ENCODE results near the gene PSMD8. TPM values are rescaled to one million over a fixed set of nuclear protein-coding genes. Genes with fewer than 3 reads are reported as not detected.

The PSMD8 gene
- polyA plus RNA-seq = 100 to 1,000 TPM; 133 to 182 (median 148) TPM
- long read RNA-seq, donor 1, transcript PSMD8-208 (6 exons, 771 nt) = minor isoform, 9 of 199 reads
- long read RNA-seq, donor 1, transcript PSMD8-201 (7 exons, 1,553 nt) = major isoform, 133 of 199 reads
- long read RNA-seq, donor 1, partial matches to known transcripts = 57 of 199 reads
- long read RNA-seq, donor 1, other reads (novel, unspliced or antisense) = 0 of 199 reads
- long read RNA-seq, donor 2, transcript PSMD8-201 (7 exons, 1,553 nt) = major isoform, 46 of 49 reads
- long read RNA-seq, donor 2, partial matches to known transcripts = 0 of 49 reads
- long read RNA-seq, donor 2, other reads (novel, unspliced or antisense) = 0 of 49 reads
- long read RNA-seq, donor 3, transcript PSMD8-201 (7 exons, 1,553 nt) = major isoform, 40 of 58 reads
- long read RNA-seq, donor 3, partial matches to known transcripts = 16 of 58 reads
- long read RNA-seq, donor 3, other reads (novel, unspliced or antisense) = 0 of 58 reads
- long read RNA-seq, donor 4, partial matches to known transcripts = 0 of 2 reads
- long read RNA-seq, donor 4, other reads (novel, unspliced or antisense) = 0 of 2 reads
- long read RNA-seq, donor 5, transcript PSMD8-201 (7 exons, 1,553 nt) = major isoform, 26 of 53 reads
- long read RNA-seq, donor 5, partial matches to known transcripts = 23 of 53 reads
- long read RNA-seq, donor 5, other reads (novel, unspliced or antisense) = 0 of 53 reads
- long read RNA-seq, donor 6, transcript PSMD8-201 (7 exons, 1,553 nt) = major isoform, 57 of 84 reads
- long read RNA-seq, donor 6, partial matches to known transcripts = 23 of 84 reads
- long read RNA-seq, donor 6, other reads (novel, unspliced or antisense) = 0 of 84 reads
- long read RNA-seq, donor 7, transcript PSMD8-208 (6 exons, 771 nt) = minor isoform, 8 of 191 reads
- long read RNA-seq, donor 7, transcript PSMD8-201 (7 exons, 1,553 nt) = major isoform, 129 of 191 reads
- long read RNA-seq, donor 7, partial matches to known transcripts = 53 of 191 reads
- long read RNA-seq, donor 7, other reads (novel, unspliced or antisense) = 0 of 191 reads
- long read RNA-seq, donor 8, transcript PSMD8-201 (7 exons, 1,553 nt) = major isoform, 9 of 10 reads
- long read RNA-seq, donor 8, partial matches to known transcripts = 0 of 10 reads
- long read RNA-seq, donor 8, other reads (novel, unspliced or antisense) = 0 of 10 reads
- long read RNA-seq, donor 9, transcript PSMD8-201 (7 exons, 1,553 nt) = major isoform, 17 of 19 reads
- long read RNA-seq, donor 9, partial matches to known transcripts = 0 of 19 reads
- long read RNA-seq, donor 9, other reads (novel, unspliced or antisense) = 0 of 19 reads
- long read RNA-seq, donor 10, transcript PSMD8-201 (7 exons, 1,553 nt) = major isoform, 72 of 91 reads
- long read RNA-seq, donor 10, transcript PSMD8-208 (6 exons, 771 nt) = minor isoform, 7 of 91 reads
- long read RNA-seq, donor 10, partial matches to known transcripts = 11 of 91 reads
- long read RNA-seq, donor 10, other reads (novel, unspliced or antisense) = 0 of 91 reads

DNA sequence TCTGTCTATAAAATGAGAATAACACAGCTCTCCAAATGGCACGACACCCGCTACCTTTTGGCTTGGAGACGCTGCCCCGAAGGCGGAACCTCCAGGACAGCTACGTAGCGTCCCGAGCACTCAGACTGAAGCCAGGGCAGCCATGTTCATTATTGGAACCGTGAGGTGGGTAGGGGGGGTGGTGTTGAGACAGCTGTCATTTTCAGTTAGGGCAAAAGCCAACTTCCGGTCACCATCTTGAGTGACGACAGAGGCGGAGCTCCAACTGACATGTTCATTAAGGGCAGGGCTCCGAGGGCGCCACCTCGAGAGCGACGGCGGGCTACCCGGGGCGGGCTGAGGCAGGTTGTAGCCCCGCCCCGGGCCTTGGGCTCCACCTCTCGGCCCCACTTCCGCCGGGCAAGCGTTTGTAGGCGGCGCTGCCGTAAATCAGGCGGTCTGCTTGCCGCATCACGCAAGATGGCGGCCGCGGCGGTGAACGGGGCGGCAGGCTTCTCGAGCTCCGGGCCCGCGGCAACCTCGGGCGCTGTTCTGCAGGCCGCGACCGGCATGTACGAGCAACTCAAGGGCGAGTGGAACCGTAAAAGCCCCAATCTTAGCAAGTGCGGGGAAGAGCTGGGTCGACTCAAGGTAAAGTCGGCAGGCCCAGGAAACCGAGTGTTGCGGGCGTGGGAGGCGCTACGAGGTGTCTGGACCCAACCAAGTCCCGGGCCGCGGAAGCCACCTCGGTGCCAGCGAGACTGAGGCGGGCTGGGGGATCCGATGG, at the start of gene PSMD8:
Gene PSMD8, plus strand, starts transcription at position 240 of the 766 bp plus-strand sequence. Its CDS starts 31 bp downstream, at position 271.
- 0% methylated on average over 65 of the region's 65 CpGs for WGBS, 3 donors
- Histone ChIP-seq H3K4me1 (ENCODE audit: control insufficient read depth in 3 of 3, insufficient read depth in 2 of 3, low read depth in 1 of 3, low read length in 2 of 3) (peaks cover 0 to 14% (median 5%) of the 10 kb centered on the region in 3 donors), H3K36me3 (ENCODE audit: control insufficient read depth in 3 of 3, insufficient read depth in 2 of 3, low read depth in 1 of 3, low read length in 3 of 3) (peaks cover 3 to 34% (median 5%) of the 10 kb centered on the region in 3 donors), H3K27ac (ENCODE audit: low read depth in 1 of 3, low read length in 2 of 3) (peak within 1 kb of the TSS; percentile 86 to 95 (median 90)), H3K4me3 (ENCODE audit: low read depth in 1 of 3, low read length in 3 of 3) (peak within 1 kb of the TSS; percentile 86 to 99 (median 90)), H3K9me3 (ENCODE audit: control insufficient read depth in 2 of 2, insufficient read depth in 1 of 2, low read depth in 1 of 2, low read length in 1 of 2) (no peaks in the 10 kb centered on the region), H3K27me3 (ENCODE audit: control insufficient read depth in 3 of 3, insufficient read depth in 3 of 3, low read length in 3 of 3) (no peaks in the 10 kb centered on the region)
- DNase-seq (peak; percentile 100), FAIRE-seq (no peak)

DNA sequence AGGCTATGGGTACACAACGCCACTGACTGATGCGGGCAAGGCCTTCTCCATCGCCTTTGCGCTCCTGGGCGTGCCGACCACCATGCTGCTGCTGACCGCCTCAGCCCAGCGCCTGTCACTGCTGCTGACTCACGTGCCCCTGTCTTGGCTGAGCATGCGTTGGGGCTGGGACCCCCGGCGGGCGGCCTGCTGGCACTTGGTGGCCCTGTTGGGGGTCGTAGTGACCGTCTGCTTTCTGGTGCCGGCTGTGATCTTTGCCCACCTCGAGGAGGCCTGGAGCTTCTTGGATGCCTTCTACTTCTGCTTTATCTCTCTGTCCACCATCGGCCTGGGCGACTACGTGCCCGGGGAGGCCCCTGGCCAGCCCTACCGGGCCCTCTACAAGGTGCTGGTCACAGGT, 47.8 kb upstream of the PSMD8 start:
- H3K27ac ChIP-seq (ENCODE audit: low read depth in 1 of 3, low read length in 2 of 3) = no peak overlapping the region
- no peaks in the 10 kb centered on the region for H3K4me1 ChIP-seq (ENCODE audit: control insufficient read depth in 3 of 3, insufficient read depth in 2 of 3, low read depth in 1 of 3, low read length in 2 of 3)
- H3K9me3 ChIP-seq (ENCODE audit: control insufficient read depth in 2 of 2, insufficient read depth in 1 of 2, low read depth in 1 of 2, low read length in 1 of 2) = no peaks in the 10 kb centered on the region
- H3K27me3 ChIP-seq (ENCODE audit: control insufficient read depth in 3 of 3, insufficient read depth in 3 of 3, low read length in 3 of 3) = no peaks in the 10 kb centered on the region
- FAIRE-seq (no peak), DNase-seq (no peak)
- H3K4me3 ChIP-seq (ENCODE audit: low read depth in 1 of 3, low read length in 3 of 3) = no peak overlapping the region
- WGBS, 3 donors = 93 to 96% (median 95%) methylated on average over 22 of the region's 22 CpGs
- H3K36me3 ChIP-seq (ENCODE audit: control insufficient read depth in 3 of 3, insufficient read depth in 2 of 3, low read depth in 1 of 3, low read length in 3 of 3) = peaks cover 3 to 21% (median 11%) of the 10 kb centered on the region in 3 donors

DNA sequence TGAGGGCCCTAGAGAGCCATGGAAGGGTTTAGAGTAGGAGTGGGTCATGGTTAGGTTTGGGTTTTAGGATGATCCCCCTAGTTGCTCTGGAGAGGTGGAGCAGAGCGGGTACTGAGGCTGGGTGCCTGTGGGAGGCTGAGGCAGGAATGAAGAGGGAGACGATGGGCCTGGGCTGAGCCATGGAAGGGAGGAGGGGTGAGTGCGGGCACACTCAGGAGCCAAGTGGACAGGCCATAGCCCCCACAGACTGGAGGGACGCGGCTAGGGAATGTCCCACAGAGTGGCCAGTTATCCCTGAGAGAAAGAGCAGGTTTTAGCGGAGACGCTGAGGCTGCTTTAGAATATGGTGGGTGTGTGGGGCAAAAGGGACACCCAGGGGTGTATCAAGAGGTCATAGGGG, 44.7 kb upstream of the PSMD8 start:
- FAIRE-seq (no peak), DNase-seq (no peak)
- Histone ChIP-seq H3K4me1 (ENCODE audit: control insufficient read depth in 3 of 3, insufficient read depth in 2 of 3, low read depth in 1 of 3, low read length in 2 of 3) (no peaks in the 10 kb centered on the region), H3K27ac (ENCODE audit: low read depth in 1 of 3, low read length in 2 of 3) (no peak overlapping the region), H3K36me3 (ENCODE audit: control insufficient read depth in 3 of 3, insufficient read depth in 2 of 3, low read depth in 1 of 3, low read length in 3 of 3) (peaks cover 3 to 16% (median 11%) of the 10 kb centered on the region in 3 donors), H3K27me3 (ENCODE audit: control insufficient read depth in 3 of 3, insufficient read depth in 3 of 3, low read length in 3 of 3) (no peaks in the 10 kb centered on the region), H3K9me3 (ENCODE audit: control insufficient read depth in 2 of 2, insufficient read depth in 1 of 2, low read depth in 1 of 2, low read length in 1 of 2) (no peaks in the 10 kb centered on the region), H3K4me3 (ENCODE audit: low read depth in 1 of 3, low read length in 3 of 3) (no peak overlapping the region)
- 94 to 98% (median 98%) methylated on average over 7 of the region's 7 CpGs for WGBS, 3 donors

DNA sequence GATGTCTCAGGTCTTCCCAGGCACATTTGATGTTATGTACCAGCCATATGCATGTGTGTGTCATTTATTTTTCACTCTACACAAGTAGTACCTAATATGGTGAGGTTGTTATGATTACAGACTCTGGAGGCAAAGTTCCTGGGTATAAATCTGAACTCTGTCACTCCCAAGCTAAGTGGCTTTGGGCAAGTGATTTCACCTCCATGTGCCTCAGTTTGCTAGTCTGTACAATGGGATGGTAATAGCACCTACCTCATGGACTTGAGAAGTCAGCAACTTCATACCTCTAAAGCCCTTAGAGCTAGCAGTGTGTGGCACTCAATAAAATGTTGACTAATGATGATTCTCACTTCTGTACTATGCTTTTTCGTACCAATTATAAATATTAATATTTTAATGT, 42.6 kb upstream of the PSMD8 start:
- no peaks in the 10 kb centered on the region for H3K9me3 ChIP-seq (ENCODE audit: control insufficient read depth in 2 of 2, insufficient read depth in 1 of 2, low read depth in 1 of 2, low read length in 1 of 2)

DNA sequence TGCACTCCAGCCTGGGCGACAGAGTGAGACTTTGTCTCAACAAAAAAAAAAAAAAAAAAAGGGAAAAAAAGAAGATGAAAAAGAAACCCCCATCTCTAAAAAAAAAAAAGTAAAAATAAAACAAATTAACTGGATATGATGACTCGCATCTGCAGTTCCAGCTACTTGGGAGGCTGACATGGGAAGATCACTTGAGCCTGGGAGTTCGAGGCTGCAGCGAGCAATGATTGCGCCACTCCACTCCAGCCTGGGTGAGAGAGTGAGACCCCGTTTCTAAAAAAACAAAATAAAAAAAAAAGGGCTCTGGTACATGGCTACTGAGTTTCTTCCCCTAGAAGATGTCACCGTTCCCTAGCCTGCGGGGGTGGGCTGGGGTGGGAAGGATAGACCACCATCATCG, 41.1 kb upstream of the PSMD8 start:
- FAIRE-seq = no peak
- Histone ChIP-seq H3K4me3 (ENCODE audit: low read depth in 1 of 3, low read length in 3 of 3) (no peak overlapping the region), H3K27ac (ENCODE audit: low read depth in 1 of 3, low read length in 2 of 3) (no peak overlapping the region), H3K27me3 (ENCODE audit: control insufficient read depth in 3 of 3, insufficient read depth in 3 of 3, low read length in 3 of 3) (no peaks in the 10 kb centered on the region), H3K4me1 (ENCODE audit: control insufficient read depth in 3 of 3, insufficient read depth in 2 of 3, low read depth in 1 of 3, low read length in 2 of 3) (peaks cover 0 to 7% (median 0%) of the 10 kb centered on the region in 3 donors), H3K36me3 (ENCODE audit: control insufficient read depth in 3 of 3, insufficient read depth in 2 of 3, low read depth in 1 of 3, low read length in 3 of 3) (no peaks in the 10 kb centered on the region), H3K9me3 (ENCODE audit: control insufficient read depth in 2 of 2, insufficient read depth in 1 of 2, low read depth in 1 of 2, low read length in 1 of 2) (no peaks in the 10 kb centered on the region)
- no peak for DNase-seq
- 88 to 90% (median 88%) methylated on average over 9 of the region's 9 CpGs for WGBS, 3 donors

More for the DNA sequence above, 42.6 kb upstream of the PSMD8 start:
- H3K36me3 ChIP-seq (ENCODE audit: control insufficient read depth in 3 of 3, insufficient read depth in 2 of 3, low read depth in 1 of 3, low read length in 3 of 3) = peaks cover 3 to 13% (median 6%) of the 10 kb centered on the region in 3 donors
- no peak overlapping the region for H3K27ac ChIP-seq (ENCODE audit: low read depth in 1 of 3, low read length in 2 of 3)
- no peaks in the 10 kb centered on the region for H3K27me3 ChIP-seq (ENCODE audit: control insufficient read depth in 3 of 3, insufficient read depth in 3 of 3, low read length in 3 of 3)
- no peak for FAIRE-seq
- H3K4me1 ChIP-seq (ENCODE audit: control insufficient read depth in 3 of 3, insufficient read depth in 2 of 3, low read depth in 1 of 3, low read length in 2 of 3) = no peaks in the 10 kb centered on the region
- H3K4me3 ChIP-seq (ENCODE audit: low read depth in 1 of 3, low read length in 3 of 3) = no peak overlapping the region
- DNase-seq = no peak
- 87 to 89% (median 88%) methylated on average over 1 of the region's 1 CpG for WGBS, 3 donors

DNA sequence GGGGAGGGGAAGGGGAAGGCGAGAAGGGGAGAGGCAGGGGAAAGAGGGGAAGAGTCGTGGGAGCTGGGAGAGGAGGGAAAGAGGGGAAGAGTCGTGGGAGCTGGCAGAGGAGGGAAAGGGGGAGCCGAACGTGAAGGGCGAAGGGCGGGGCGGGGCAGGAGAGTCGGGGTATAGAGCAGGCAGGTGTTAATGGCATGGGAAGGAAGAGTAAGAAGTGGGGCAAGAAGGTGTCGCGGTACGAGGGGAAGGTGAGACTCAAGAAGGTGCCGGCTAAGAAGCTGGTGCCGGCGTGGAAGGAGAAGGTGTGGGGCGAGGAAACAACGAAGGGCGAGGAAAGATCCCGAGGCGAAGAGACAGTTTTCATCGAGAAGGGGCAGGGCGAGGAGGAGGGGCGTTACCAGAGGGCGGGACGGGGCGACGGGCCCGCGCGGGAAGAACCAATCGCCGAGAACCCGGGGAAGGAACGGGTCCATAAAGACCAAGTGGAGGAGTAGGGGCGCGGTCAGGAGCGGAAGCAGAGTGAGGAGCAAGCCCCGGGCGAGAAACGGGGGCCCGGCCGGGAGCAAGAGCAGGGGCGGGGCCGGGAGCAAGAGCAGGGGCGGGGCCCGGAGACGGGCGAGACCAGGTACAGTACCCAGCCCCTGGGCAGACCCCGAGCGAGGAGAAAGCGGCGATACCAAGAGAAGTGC, 38.3 kb upstream of the PSMD8 start:
- 0 to 1% (median 1%) methylated on average over 48 to 52 of the region's 52 CpGs for WGBS, 3 donors
- H3K4me3 ChIP-seq (ENCODE audit: low read depth in 1 of 3, low read length in 3 of 3) = peak overlapping the region; percentile 61 to 70 (median 65)
- DNase-seq (peak; percentile 97 to 98), FAIRE-seq (no peak)
- no peaks in the 10 kb centered on the region for H3K27me3 ChIP-seq (ENCODE audit: control insufficient read depth in 3 of 3, insufficient read depth in 3 of 3, low read length in 3 of 3)
- peaks cover 0 to 7% (median 0%) of the 10 kb centered on the region in 3 donors for H3K4me1 ChIP-seq (ENCODE audit: control insufficient read depth in 3 of 3, insufficient read depth in 2 of 3, low read depth in 1 of 3, low read length in 2 of 3)
- H3K36me3 ChIP-seq (ENCODE audit: control insufficient read depth in 3 of 3, insufficient read depth in 2 of 3, low read depth in 1 of 3, low read length in 3 of 3) = peaks cover 0 to 7% (median 0%) of the 10 kb centered on the region in 3 donors
- H3K9me3 ChIP-seq (ENCODE audit: control insufficient read depth in 2 of 2, insufficient read depth in 1 of 2, low read depth in 1 of 2, low read length in 1 of 2) = no peaks in the 10 kb centered on the region
- peak overlapping the region; percentile 96 to 99 (median 97) for H3K27ac ChIP-seq (ENCODE audit: low read depth in 1 of 3, low read length in 2 of 3)
